ENCODE data around the gene ADCY5. TPM values are rescaled to one million over a fixed set of nuclear protein-coding genes. Genes with fewer than 3 reads are reported as not detected.

The ADCY5 gene
- total RNA-seq, 1 experiment from 2014 or later = 0.49 TPM

- no peaks in the 10 kb centered on the region for H3K79me2 ChIP-seq (ENCODE audit: insufficient read depth, low read length)
- H3K36me3 ChIP-seq (ENCODE audit: control insufficient read depth in 1 of 2, insufficient read depth in 2 of 2, low read length in 2 of 2) = no peaks in the 10 kb centered on the region
- intact Hi-C loops (cut with micrococcal nuclease) = no loop called here
- H3K27me3 ChIP-seq (ENCODE audit: insufficient read depth, low read length) = no peaks in the 10 kb centered on the region; the same call in 1 of the 2 replicates
- H4K20me1 ChIP-seq (ENCODE audit: insufficient read depth) = no peaks in the 10 kb centered on the region
- no peak overlapping the region for H3K4me3 ChIP-seq (replicated peaks in 1 of 2; ENCODE audit: low read depth in 1 of 2, low read length in 2 of 2)
- H3K9me3 ChIP-seq (ENCODE audit: control insufficient read depth in 1 of 2, insufficient read depth in 1 of 2, low read depth in 1 of 2, low read length in 2 of 2) = no peaks in the 10 kb centered on the region
- RAD21 ChIA-PET (ENCODE audit: low non-redundant PET in 1 of 2, low total read pairs in 2 of 2, uncharacterized antibody in 2 of 2, unreplicated experiment in 2 of 2) = no interaction called here
- no TSS peak for BruUV-seq (replicated peaks)
- H3K4me1 ChIP-seq (ENCODE audit: control insufficient read depth in 1 of 2, insufficient read depth in 2 of 2, low read length in 2 of 2) = peaks cover 0 to 12% of the 10 kb centered on the region in 2 experiments; a peak in 3 of 4 replicates
- ATAC-seq (no peak), DNase-seq (ENCODE audit: low read depth, low spot score) (no peak)
- POLR2A ChIA-PET = no interaction called here
- no peak overlapping the region for H3K27ac ChIP-seq (ENCODE audit: low read depth, low read length)
- no peak for TF ChIP-seq JUND (IDR thresholded peaks at IDR 0.05)
- no peak for TF ChIP-seq ELF1 (IDR thresholded peaks at IDR 0.05; ENCODE audit: borderline replicate concordance, low read depth)
- no peak for TF ChIP-seq EGR1 (IDR thresholded peaks at IDR 0.05; ENCODE audit: low read depth)
- no peak for TF ChIP-seq SP1 (IDR thresholded peaks at IDR 0.05; ENCODE audit: low read depth)
- no peak overlapping the region for H2AFZ ChIP-seq (ENCODE audit: low read depth, low read length, poor library complexity, severe bottlenecking)
- H3K9ac ChIP-seq (ENCODE audit: low read length) = no peak overlapping the region
- no peaks in the 10 kb centered on the region for H3K9me2 ChIP-seq (ENCODE audit: insufficient read depth)
- CTCF ChIA-PET = interaction anchor here (0.8 to 1.7 kb wide), 2 partner anchors 9 to 15 kb away, joined by 3 to 8 read pairs; no protein-coding TSS in a partner anchor
- H3K4me2 ChIP-seq (ENCODE audit: low read length) = no peak overlapping the region
Measured at GRCh38 chr3:123380261-123380660, 68.6 kb downstream of the ADCY5 start.

- CTCF ChIA-PET = no interaction called here
- H3K9ac ChIP-seq (ENCODE audit: low read length) = no peak overlapping the region
- POLR2A ChIA-PET = no interaction called here
- intact Hi-C loops (cut with micrococcal nuclease) = no loop called here
- no TSS peak for BruUV-seq (replicated peaks)
- H3K36me3 ChIP-seq (ENCODE audit: control insufficient read depth in 1 of 2, insufficient read depth in 2 of 2, low read length in 2 of 2) = no peaks in the 10 kb centered on the region
- H2AFZ ChIP-seq (ENCODE audit: low read depth, low read length, poor library complexity, severe bottlenecking) = no peak overlapping the region
- RAD21 ChIA-PET (ENCODE audit: low non-redundant PET in 1 of 2, low total read pairs in 2 of 2, uncharacterized antibody in 2 of 2, unreplicated experiment in 2 of 2) = no interaction called here
- no peak overlapping the region for H3K27ac ChIP-seq (ENCODE audit: low read depth, low read length)
- TF ChIP-seq FOSL1 (IDR thresholded peaks at IDR 0.05; ENCODE audit: low read depth) (no peak), EZH2 (IDR thresholded peaks at IDR 0.05) (no peak), CTCF (IDR thresholded peaks at IDR 0.05 in 2 of 3, conservative IDR thresholded peaks at IDR 0.05 in 1 of 3; ENCODE audit: borderline replicate concordance in 1 of 3, insufficient read depth in 1 of 3, low read depth in 2 of 3, low read length in 2 of 3) (no peak), POLR2A (IDR thresholded peaks at IDR 0.05; ENCODE audit: borderline replicate concordance, extremely low read depth, insufficient read depth, insufficient read length) (no peak), YY1 (IDR thresholded peaks at IDR 0.05; ENCODE audit: extremely low read depth, insufficient replicate concordance, low read depth, low read length) (no peak), ELF1 (IDR thresholded peaks at IDR 0.05; ENCODE audit: borderline replicate concordance, low read depth) (no peak)
- H3K4me2 ChIP-seq (ENCODE audit: low read length) = no peak overlapping the region
- H3K79me2 ChIP-seq (ENCODE audit: insufficient read depth, low read length) = no peaks in the 10 kb centered on the region
- no peaks in the 10 kb centered on the region for H3K9me2 ChIP-seq (ENCODE audit: insufficient read depth)
- H4K20me1 ChIP-seq (ENCODE audit: insufficient read depth) = no peaks in the 10 kb centered on the region
- no peak for DNase-seq (ENCODE audit: low read depth, low spot score)
- no peak overlapping the region for H3K4me3 ChIP-seq (replicated peaks in 1 of 2; ENCODE audit: low read depth in 1 of 2, low read length in 2 of 2)
- no peak for ATAC-seq
- no peaks in the 10 kb centered on the region; the same call in 1 of the 2 replicates for H3K27me3 ChIP-seq (ENCODE audit: insufficient read depth, low read length)
- H3K9me3 ChIP-seq (ENCODE audit: control insufficient read depth in 1 of 2, insufficient read depth in 1 of 2, low read depth in 1 of 2, low read length in 2 of 2) = no peaks in the 10 kb centered on the region
- H3K4me1 ChIP-seq (ENCODE audit: control insufficient read depth in 1 of 2, insufficient read depth in 2 of 2, low read length in 2 of 2) = peaks cover 0 to 12% of the 10 kb centered on the region in 2 experiments; a peak in 3 of 4 replicates
Measured at GRCh38 chr3:123379041-123379830, 69.7 kb downstream of the ADCY5 start.
